Measurements from ENCODE around the gene PLOD1.
"Not testable (repeated sequence)": the region's sequence is repeated elsewhere in the genome, so short reads cannot be mapped to it uniquely, and the experiment has no call there.

The PLOD1 gene

GRCh38 chr1:11904978-11905377, 29.5 kb upstream of the PLOD1 start:
- Mint-ChIP-seq H3K4me1 (peaks cover 41% of the 10 kb centered on the region), H3K27me3 (peaks cover 37% of the 10 kb centered on the region), H3K9me3 (no peaks in the 10 kb centered on the region), H3K36me3 (ENCODE audit: low read depth) (peaks cover 7% of the 10 kb centered on the region), H3K27ac (no peak overlapping the region), H3K4me3 (no peak overlapping the region)
- no peak for ATAC-seq
- no peak for DNase-seq

- no peak overlapping the region for H3K4me3 Mint-ChIP-seq
- ATAC-seq (no peak), DNase-seq (no peak)
- H3K36me3 Mint-ChIP-seq (ENCODE audit: low read depth): peaks cover 7% of the 10 kb centered on the region
- H3K27me3 Mint-ChIP-seq: peaks cover 27% of the 10 kb centered on the region
- H3K9me3 Mint-ChIP-seq: no peaks in the 10 kb centered on the region
- no peak overlapping the region for H3K27ac Mint-ChIP-seq
- peaks cover 47% of the 10 kb centered on the region for H3K4me1 Mint-ChIP-seq
Observed at GRCh38 chr1:11906870-11907269, 27.6 kb upstream of the PLOD1 start.

GRCh38 chr1:11907275-11908094, 27.0 kb upstream of the PLOD1 start:
- no peaks in the 10 kb centered on the region for H3K9me3 Mint-ChIP-seq
- DNase-seq (peak; percentile 86), ATAC-seq (peak; percentile 41)
- H3K4me3 Mint-ChIP-seq: peak overlapping the region; percentile 89
- peaks cover 47% of the 10 kb centered on the region for H3K4me1 Mint-ChIP-seq
- peaks cover 22% of the 10 kb centered on the region for H3K27me3 Mint-ChIP-seq
- H3K36me3 Mint-ChIP-seq (ENCODE audit: low read depth): peaks cover 7% of the 10 kb centered on the region
- peak overlapping the region; percentile 100 for H3K27ac Mint-ChIP-seq

GRCh38 chr1:11908095-11908675, 26.3 kb upstream of the PLOD1 start:
- peaks cover 47% of the 10 kb centered on the region for H3K4me1 Mint-ChIP-seq
- peaks cover 22% of the 10 kb centered on the region for H3K27me3 Mint-ChIP-seq
- H3K4me3 Mint-ChIP-seq: peak overlapping the region; percentile 89

GRCh38 chr1:11910914-11911228, 23.6 kb upstream of the PLOD1 start:
- DNase-seq: not testable (repeated sequence)

More at GRCh38 chr1:11908095-11908675, 26.3 kb upstream of the PLOD1 start:
- ATAC-seq (peak; percentile 83), DNase-seq (peak; percentile 74)
- peaks cover 7% of the 10 kb centered on the region for H3K36me3 Mint-ChIP-seq (ENCODE audit: low read depth)
- no peaks in the 10 kb centered on the region for H3K9me3 Mint-ChIP-seq
- H3K27ac Mint-ChIP-seq: peak overlapping the region; percentile 100

GRCh38 chr1:11912000-11912399, 22.5 kb upstream of the PLOD1 start:
- no peak for ATAC-seq
- Mint-ChIP-seq H3K4me3 (no peak overlapping the region), H3K27ac (no peak overlapping the region), H3K36me3 (ENCODE audit: low read depth) (peaks cover 7% of the 10 kb centered on the region), H3K9me3 (no peaks in the 10 kb centered on the region), H3K4me1 (peaks cover 28% of the 10 kb centered on the region), H3K27me3 (peaks cover 9% of the 10 kb centered on the region)
- DNase-seq: no peak

More at GRCh38 chr1:11910914-11911228, 23.6 kb upstream of the PLOD1 start:
- ATAC-seq; H3K36me3 Mint-ChIP-seq (ENCODE audit: low read depth); H3K27ac Mint-ChIP-seq; H3K4me3 Mint-ChIP-seq; H3K9me3 Mint-ChIP-seq: not testable (repeated sequence)
- Mint-ChIP-seq H3K27me3 (peaks cover 13% of the 10 kb centered on the region), H3K4me1 (peaks cover 32% of the 10 kb centered on the region)

GRCh38 chr1:11912482-11913216, 21.9 kb upstream of the PLOD1 start:
- not testable (repeated sequence) for ATAC-seq; H3K36me3 Mint-ChIP-seq (ENCODE audit: low read depth); H3K9me3 Mint-ChIP-seq; H3K4me3 Mint-ChIP-seq; H3K27me3 Mint-ChIP-seq; DNase-seq; H3K27ac Mint-ChIP-seq
- peaks cover 24% of the 10 kb centered on the region for H3K4me1 Mint-ChIP-seq

GRCh38 chr1:11913291-11913690, 21.2 kb upstream of the PLOD1 start:
- ATAC-seq (no peak), DNase-seq (no peak)
- Mint-ChIP-seq H3K27ac (no peak overlapping the region), H3K4me1 (peaks cover 17% of the 10 kb centered on the region), H3K36me3 (ENCODE audit: low read depth) (peaks cover 5% of the 10 kb centered on the region), H3K27me3 (peaks cover 4% of the 10 kb centered on the region), H3K9me3 (no peaks in the 10 kb centered on the region), H3K4me3 (no peak overlapping the region)

GRCh38 chr1:11914024-11914423, 20.5 kb upstream of the PLOD1 start:
- ATAC-seq: no peak
- no peak for DNase-seq
- H3K4me1 Mint-ChIP-seq: peaks cover 12% of the 10 kb centered on the region
- no peaks in the 10 kb centered on the region for H3K27me3 Mint-ChIP-seq
- H3K27ac Mint-ChIP-seq: no peak overlapping the region
- H3K9me3 Mint-ChIP-seq: no peaks in the 10 kb centered on the region
- no peak overlapping the region for H3K4me3 Mint-ChIP-seq
- H3K36me3 Mint-ChIP-seq (ENCODE audit: low read depth): peaks cover 2% of the 10 kb centered on the region

GRCh38 chr1:11918799-11919519, 15.6 kb upstream of the PLOD1 start:
- Mint-ChIP-seq H3K36me3 (ENCODE audit: low read depth) (peaks cover 12% of the 10 kb centered on the region), H3K4me1 (peaks cover 20% of the 10 kb centered on the region), H3K27me3 (no peaks in the 10 kb centered on the region), H3K9me3 (no peaks in the 10 kb centered on the region), H3K4me3 (no peak overlapping the region), H3K27ac (no peak overlapping the region)
- DNase-seq: no peak
- no peak for ATAC-seq

GRCh38 chr1:11919621-11920020, 14.9 kb upstream of the PLOD1 start:
- DNase-seq: no peak
- Mint-ChIP-seq H3K27me3 (no peaks in the 10 kb centered on the region), H3K36me3 (ENCODE audit: low read depth) (peaks cover 15% of the 10 kb centered on the region), H3K27ac (no peak overlapping the region), H3K4me3 (no peak overlapping the region), H3K9me3 (no peaks in the 10 kb centered on the region), H3K4me1 (peaks cover 26% of the 10 kb centered on the region)
- no peak for ATAC-seq

GRCh38 chr1:11920239-11920903, 14.1 kb upstream of the PLOD1 start:
- Mint-ChIP-seq H3K4me3 (no peak overlapping the region), H3K4me1 (peaks cover 32% of the 10 kb centered on the region), H3K9me3 (no peaks in the 10 kb centered on the region), H3K27me3 (no peaks in the 10 kb centered on the region), H3K27ac (no peak overlapping the region), H3K36me3 (ENCODE audit: low read depth) (peaks cover 17% of the 10 kb centered on the region)
- no peak for ATAC-seq
- DNase-seq: no peak

GRCh38 chr1:11921022-11921421, 13.5 kb upstream of the PLOD1 start:
- DNase-seq: no peak
- peaks cover 17% of the 10 kb centered on the region for H3K36me3 Mint-ChIP-seq (ENCODE audit: low read depth)
- H3K27me3 Mint-ChIP-seq: no peaks in the 10 kb centered on the region
- H3K4me3 Mint-ChIP-seq: no peak overlapping the region
- peaks cover 32% of the 10 kb centered on the region for H3K4me1 Mint-ChIP-seq
- H3K27ac Mint-ChIP-seq: no peak overlapping the region
- no peak for ATAC-seq
- H3K9me3 Mint-ChIP-seq: no peaks in the 10 kb centered on the region

All from activated naive CD8-positive, alpha-beta T cell treated with anti-CD3 and anti-CD28 coated beads, Interleukin-2, amount 50 U/mL, for 24 hours (primary cell).